NCI-H748 treated with DMSO at 0.1 percent for 48 hours (cell line): Measurements from ENCODE around the gene TTC34.
"Not testable (repeated sequence)": the region's sequence is repeated elsewhere in the genome, so short reads cannot be mapped to it uniquely, and the experiment has no call there.

Experiments
- DNase-seq: peaks from one replicate; lab custom pipeline; 2025; lab: John Stamatoyannopoulos, UW

Gene TTC34

DNA sequence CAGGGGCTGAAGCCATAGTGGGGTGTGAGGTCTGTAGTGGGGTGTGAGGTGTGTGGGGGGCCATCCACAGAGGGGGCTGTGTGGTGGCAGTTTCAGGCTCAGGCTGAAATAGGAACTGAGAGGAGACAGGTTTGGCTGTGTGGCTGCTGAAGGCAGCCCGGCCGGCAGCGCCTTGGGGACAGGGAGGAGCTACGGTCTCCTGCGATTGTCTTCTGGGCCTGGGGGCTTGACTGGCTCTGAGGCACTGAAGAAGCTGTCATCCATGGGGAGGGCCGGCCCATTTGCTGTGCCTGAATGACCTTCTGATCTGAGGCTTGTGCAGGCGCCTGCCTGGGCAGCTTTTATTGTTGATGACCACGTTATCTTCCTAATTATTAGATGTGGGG, 10.0 kb upstream of the TTC34 start:
- DNase-seq: no peak

DNA sequence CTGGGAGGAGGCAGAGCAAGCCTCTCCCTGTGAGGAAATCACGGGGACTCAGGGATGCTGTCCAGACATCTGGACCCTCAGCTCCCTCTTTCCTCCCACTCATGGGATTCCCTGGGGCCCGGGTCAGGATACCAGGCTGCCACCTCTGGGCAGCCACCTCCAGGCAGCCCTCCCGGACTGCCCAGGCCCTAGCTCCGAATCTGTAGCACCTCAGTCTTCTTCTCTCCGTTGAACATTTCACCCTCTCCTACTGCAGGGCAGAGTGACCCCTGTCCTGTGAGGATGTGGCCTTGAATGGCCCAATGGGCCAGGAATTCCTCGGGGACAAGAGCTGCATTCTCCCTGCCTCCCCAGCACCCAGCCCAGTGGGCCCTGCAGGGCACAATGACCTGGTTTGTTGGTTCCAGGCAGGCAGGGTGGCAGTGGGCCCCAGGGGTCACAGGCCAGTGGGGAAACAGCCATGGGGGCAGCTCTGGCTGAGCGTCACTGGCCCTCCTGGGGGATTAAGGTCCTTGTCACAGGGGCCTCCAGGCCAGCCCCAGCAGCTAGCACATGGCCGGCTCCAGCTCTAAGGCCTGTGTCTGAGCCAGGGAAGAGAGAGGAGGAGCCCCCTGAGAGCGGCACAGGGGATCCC, 9.5 kb upstream of the TTC34 start:
- no peak for DNase-seq

DNA sequence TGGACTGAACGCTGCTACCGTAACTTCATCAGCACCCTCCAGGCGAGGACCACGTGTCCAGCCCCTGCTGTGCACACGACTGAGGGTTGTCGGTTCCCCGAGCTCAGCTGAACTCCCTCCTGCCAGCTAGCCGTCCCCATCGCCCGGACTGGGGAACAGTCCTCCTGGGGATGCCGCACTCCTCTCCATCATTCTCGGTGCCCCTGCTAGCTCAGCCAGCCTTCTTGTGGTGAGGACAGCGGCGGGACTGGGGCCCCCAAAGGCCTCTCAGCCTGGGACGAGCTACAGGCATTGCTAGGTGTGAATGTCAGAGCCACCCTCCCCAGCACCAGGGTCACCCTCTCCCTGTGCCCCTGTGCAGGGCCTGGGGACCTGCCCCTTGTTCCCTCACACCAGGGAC, 8.8 kb upstream of the TTC34 start:
- no peak for DNase-seq

DNA sequence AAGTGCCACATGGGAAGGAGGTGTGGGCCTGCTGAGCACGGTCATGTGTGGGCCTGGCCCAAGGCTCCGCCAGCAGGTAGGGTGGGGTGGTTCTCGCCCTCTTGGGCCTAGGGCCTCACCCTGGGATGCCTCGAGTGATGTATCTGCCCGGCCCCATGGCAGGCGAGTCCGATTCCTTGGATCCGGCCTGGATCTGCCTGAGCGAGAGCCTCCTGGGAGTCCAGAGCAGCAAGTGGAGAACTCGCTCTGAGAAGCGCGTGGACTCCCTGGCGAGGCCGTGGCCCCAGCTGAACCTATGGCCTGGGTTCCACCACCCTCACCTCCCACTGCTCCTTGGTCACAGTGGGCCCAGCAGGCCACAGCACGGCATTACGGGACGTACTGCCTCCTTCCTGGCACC, 8.2 kb upstream of the TTC34 start:
- DNase-seq: no peak

DNA sequence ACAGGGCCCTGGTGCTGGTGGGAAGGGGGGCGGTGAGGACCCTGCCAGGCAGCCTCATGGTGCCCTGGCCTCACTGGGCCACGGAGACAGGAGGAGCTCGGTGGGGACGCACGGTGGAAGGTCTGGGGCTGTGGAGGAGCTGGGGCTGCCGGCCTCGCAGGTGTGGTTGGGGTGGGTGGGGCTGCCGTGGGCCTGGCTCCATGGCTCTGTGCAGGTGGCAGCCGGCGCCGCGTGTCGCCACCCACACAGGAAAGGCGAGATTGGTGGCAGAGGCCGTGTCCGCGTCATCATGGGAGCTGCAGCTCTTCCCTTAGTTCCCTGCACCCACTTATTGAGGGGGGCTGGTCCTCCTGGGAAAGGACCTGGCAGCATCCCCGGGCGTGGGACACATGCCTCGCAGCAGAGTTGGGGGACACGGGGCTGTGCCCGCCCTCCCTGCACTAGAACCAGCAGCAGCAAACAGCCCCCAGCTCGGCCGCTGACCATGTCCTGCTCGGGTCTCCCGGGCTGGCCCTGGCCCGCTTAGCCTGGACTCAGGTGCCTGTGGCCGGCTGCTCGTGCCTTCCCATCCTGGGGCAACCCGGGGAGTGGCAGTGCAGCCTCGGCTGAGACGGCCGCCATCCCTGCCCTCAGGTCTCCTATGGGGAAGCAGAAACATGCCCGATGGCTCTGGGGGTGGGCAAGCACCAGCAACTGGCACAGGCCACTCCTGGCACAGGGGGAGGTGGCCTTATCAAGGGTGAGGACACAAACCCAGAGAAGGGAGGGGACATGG, 7.5 kb upstream of the TTC34 start:
- no peak for DNase-seq

DNA sequence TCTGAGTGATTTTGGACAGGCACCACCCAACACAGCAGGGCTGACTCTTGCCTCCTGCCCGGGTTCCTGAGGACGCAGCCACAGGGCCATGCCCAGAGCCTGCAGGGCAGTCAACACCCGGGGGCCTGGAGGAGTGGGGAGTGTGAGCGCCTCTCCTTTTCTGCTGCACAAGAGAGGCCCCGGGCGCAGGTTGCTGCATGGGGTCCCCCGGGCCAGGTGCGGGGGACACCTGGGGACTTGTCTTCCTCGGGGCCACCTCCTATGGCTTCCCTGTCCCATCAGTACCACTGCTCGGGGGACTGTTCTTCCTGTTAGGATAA, 6.9 kb upstream of the TTC34 start:
- no peak for DNase-seq

DNA sequence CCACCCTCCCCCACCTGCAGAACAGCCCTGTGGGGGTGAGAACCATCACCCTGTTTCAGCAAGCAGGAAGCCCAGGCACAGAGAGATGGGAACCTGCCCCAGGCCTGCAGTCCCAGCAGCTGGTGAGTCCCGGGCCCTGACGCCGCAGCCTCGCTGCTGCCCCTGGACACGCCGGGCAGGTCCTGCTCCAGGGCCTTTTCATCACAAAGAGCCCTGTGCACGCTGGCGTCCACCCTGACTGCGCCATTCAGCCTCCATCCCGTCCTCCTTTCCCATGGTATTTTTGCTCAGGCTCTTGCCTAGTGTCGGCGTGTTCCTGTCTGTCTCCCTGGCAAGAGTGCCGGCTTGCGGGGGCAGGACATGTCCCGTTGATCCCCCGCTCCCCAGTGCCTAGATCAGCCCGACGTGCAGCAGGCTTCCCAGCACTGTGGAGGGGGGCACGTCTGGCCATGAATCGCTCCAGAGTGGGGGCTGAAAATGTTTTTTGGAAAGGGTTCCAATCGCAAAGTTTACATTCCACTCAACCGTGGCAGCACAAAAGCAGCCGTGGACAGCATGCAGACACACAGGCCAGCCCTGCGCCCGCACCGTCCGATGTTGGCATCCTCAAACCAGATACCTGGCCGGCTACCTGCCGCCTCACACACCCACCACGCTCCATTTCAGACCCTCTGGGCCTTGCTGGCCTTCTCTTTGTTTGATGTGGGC, 6.3 kb upstream of the TTC34 start:
- no peak for DNase-seq

DNA sequence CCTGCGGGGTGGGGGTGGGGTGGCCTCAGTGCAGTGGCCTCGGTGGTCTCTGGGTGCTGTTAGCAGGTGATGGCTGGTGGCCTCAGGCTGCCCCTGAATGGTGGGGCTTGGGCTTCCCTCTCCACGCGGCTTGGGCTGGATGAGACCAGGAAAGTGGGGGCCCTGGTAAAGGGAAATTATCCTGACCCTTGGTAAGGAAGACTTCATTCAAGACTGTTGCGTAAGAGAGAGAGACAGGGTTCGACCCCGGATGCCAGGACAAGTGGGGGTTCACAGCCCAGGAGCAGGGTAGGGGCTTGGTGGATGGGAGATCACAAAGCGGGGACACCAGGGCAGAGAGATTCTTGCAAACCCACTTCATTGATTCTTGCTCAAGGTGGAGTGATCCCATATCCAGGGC, 5.5 kb upstream of the TTC34 start:
- no peak for DNase-seq

DNA sequence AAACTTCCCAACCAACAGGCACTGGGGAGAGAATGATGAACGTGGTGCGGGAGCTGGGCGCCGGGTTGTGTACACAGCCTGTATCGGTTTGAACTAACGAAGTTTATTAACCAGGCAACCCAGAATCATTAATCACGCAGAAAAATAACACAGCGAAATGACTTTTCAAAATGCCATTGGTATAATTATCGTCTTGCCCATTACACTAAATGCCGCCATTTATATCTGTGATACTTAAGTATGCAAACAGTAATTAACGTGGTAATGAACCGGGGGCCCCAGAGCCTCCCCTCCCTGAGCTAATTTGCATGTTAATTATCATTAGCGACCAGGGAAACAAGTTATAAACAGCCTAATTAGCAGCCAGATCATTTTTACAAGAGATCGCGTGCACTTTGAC, 5.1 kb upstream of the TTC34 start:
- DNase-seq: no peak

DNA sequence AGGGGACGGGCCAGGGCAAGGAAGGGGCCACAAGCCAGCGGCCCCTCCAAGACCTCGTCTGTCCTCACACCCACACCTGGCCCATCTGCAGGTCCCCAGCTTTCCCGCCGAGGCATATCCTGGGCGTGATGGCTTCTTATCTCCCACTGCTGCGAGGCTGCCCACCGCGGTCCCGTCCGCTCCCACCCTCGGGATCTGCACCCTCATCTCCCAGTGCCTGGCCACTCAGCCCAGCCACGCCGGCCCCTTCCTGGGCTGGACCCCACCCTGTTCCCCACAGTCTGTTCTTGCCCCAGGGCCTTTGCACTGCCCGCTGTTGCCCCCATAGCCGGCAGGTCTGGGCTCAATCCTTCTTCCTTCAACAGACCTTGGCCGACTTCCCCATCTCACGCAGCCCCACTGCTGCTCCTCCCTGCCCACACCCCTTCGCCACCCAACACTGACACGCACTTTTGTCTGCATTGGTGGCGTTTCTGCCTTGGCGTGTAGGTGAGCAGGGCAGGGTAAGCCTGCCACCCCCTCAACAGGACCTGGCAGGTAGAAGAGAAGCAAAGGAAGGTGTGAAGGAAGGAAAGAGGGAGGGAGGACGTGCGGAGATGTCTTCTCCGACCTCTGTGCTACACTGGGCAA, 4.4 kb upstream of the TTC34 start:
- no peak for DNase-seq

DNA sequence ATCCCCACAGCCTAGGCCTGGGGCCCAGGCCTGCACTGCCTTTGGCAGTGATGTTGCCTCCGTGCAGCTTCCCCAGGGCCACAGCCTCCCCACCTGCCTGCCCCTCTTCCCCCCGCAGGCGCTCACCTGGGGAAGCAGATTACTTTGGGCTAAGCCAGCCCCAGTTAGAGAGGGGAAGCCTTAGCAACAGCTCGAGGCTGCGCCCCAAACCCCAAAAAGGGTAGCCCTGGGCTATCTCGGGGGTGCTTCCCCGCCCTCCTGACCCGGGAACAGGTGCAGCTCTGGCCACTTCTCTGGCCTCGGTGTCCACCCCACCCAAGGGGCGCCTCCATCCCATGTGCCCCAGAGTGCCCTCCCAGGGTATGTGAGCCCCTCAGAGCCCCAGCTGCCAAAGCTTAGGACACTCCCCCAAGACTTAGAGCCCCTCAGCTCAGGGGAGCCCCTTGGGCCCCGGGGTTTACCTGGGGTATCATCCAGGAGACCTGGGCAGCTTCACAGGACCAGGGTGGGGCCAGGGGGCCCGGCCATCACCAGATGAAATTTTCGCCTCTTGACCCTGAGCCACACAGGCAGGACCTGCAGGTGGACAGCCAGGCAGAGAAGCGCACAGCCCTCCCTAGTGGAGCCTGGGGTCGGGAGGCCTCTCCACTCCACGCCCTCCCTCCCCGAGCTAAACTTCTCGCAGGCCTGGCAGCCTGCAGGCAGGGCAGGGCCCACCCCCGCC, 3.3 kb upstream of the TTC34 start:
- no peak for DNase-seq

DNA sequence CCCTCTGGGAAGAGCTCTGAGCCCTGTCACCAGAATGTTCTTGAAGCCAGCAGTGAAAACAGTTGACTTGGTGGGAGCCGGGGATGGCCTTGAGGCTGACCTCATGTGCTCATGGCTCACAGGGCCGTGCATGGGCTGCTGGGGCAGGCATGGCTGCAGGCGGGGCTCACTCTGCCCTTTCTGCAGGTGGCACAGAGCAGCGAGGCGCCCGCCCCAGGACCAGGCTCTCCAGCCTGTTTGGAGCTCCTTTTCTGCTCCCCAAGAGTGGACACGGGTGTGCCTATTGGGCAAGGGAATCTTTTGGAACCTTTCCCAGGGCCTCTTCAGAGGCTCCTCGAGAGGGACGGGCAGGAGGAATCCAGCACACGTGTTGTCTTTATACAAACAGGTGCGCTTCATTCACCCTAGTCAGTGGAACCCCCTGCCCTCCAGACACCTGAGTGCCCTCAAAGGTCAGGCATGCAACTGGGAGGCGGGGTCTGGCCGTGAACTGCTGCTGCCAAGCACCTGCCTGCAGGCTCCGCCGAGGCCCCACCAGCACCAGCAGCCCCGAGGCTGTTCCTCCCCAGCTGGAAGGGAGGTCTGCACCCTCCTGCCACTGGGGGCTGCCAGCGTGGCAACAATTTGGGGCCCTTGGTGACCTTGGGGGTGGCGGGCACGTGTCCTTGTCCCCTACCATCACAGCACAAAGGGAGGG, 2.6 kb upstream of the TTC34 start:
- no peak for DNase-seq

DNA sequence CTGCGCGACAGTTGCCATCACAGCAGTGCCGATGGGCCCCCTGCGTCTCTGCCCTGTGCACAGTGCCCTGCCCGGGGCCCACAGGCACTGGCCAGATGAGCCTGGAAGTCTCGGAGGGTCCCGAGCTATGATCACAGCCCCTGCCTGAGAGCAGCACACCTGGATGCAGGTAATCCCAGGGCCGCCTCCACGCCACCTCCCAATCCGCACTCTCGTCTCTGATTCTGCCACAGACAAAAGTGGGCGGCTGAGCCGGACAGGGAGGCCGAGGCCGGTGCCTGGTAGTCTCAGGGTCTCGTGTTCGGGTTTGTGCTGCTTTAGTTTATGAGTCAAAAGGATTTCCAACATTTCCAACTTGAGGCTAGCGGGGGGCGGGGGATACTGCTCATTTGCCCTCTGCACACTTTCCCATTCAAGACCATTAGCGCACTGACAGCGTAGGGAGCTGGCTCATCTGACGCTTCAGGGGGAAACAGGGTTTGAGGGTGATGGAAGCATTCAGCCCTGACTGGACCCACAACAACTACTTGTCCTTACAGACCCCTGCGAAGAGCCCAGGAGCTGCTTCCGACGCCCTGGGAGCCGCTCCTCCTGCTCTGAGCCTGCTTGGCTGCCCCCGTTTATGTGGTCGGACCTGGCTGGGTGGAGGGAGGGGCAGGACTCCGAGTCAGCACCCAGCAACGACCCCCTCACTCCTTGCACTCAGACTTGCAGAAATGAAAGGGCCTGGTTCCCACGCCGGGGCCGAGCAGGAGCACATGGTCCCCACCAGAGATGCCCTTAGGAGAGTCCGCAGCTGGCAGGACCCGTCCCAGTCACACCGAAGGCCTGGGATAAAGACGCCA, 1.8 kb upstream of the TTC34 start:
- DNase-seq: no peak

DNA sequence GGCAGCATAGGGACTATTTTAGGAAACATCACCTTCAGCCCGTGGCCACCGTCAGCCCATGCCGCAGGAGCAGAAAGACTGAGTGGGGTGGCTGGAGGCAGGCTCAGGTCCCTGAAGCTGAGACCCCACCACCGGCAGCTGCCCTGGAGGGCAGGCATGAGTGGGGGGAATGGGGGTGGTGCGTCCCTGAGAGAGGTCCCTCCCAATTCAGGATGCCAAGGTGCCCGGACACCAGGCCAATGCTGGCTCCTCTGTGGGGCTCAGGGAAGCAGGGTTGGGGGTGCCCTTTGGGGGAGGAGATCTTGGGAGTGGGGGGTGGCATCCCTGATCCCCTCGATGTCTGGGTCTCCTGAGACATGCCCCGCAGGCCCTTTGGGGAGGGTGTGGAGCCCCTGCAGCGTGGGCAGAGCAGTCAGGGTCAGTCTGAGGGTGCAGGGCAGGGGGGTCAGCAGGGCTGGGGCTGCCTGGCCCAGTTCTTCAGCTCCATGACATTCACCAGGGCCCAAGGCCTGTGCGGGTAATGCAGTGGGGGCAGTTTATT, 998 bp upstream of the TTC34 start:
- DNase-seq: no peak

DNA sequence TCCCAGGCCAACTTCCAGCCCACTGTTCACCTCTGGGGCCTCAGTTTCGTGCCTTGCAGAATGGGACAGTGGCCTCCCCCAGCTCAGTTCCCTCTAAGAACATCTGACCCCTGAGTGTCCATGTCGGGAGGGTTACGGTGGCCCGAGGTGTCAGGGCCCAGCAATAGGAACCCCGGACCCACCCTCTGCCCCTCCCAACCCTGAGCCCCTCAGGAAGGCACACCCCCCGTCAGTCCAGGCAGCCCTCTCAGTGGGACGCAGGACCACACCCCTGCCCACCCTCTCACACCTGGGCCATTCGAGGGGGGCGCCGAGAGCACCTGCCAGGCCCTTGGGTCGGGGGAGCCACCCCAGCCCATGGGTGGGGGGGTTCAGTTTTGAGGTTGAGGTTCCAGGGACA, 447 bp downstream of the TTC34 start:
- DNase-seq: no peak

DNA sequence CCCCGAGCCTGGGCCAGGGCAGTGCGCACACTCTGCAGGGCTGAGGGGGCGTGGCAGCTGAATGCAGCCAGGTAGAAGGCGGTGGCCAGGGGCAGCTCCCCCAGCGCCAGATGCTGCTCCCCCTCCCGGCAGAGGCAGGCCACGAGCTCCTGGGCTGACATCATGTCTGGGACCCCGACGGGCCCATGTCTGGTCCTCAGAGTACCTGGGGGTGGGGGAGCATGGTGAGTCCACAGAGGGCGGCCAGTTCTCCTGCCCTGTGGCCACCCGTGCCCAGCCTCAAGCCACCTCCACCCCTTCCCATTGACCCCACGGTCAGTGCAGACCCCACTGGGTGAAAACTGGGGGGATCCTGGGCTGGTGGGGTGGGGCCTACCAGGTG, 838 bp downstream of the TTC34 start:
- no peak for DNase-seq

DNA sequence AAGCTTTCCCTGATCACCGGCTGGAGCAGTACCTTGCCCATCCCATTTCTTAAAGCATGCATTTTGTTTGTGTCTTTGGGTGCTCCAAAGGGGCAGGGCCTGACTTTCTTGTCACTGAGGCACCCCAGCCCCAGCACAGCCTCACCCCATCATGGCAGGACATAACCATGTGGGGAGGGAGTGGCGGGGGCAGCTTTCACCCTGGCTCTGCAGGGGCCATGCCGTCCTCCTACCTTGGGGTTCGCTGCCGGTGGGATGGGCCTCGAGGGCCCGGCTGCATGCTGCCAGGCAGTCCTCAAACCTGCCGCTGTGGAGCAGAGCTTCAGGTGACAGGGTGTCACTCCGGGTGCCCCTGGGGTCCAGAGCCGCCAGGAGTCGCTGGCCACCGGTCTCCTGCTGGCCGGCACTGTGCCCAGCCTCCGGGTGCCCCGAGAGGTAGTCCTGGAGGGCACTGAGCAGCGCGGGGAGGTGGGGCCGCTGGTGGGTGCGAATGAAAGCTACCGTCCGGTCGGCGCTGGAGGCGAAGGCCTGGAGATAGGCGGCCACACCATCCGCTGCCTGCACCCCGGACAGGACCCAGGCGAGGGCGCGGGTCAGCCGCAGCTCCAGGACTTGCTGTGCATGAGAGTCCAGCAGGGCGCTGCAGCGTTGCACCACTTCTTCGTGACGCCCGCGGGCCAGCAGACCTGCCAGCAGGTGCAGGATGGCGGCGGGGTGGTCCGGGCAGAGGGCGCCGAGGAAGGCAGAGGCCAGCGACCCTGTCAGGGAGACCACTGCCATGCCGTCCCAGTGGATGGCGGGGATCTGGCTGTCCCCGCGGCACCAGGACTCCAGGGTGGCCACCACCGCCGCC, 1.5 kb downstream of the TTC34 start:
- DNase-seq: no peak

DNA sequence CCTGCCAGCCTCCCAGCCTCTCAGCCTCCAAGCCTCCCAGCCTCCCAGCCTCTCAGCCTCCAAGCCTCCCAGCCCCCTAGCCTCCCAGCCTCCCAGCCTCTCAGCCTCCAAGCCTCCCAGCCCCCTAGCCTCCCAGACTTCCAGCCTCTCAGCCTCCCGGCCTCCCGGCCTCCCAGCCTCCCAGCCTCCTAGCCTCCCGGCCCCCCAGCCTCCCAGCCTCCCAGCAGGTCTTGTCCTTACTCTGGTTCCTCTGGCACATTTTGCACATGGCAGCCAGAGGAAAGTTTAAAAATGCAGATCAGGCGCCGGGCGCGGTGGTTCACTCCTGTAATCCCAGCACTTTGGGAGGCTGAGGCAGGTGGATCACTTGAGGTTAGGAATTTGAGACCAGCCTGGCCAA, 2.5 kb downstream of the TTC34 start:
- DNase-seq: not testable (repeated sequence)

DNA sequence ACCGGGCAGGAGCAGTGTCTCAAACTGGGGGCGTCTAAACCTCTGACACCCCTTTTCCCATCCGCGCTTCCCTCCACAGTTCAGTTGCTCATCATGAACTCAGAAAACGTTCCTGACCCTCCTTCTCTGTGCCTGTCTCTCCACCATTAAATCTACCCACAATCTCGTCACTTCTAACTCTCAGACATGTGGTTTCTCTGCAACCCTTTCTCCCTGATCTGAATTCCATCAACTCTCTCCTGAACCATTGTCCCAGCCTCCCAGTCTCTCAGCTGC, 3.8 kb downstream of the TTC34 start:
- DNase-seq: no peak
